HG02943 (cell line): ENCODE measurements around the gene IL11.
"Not testable (repeated sequence)": the region's sequence is repeated elsewhere in the genome, so short reads cannot be mapped to it uniquely, and the experiment has no call there.

Source experiments
- ATAC-seq: cut with Tn5 transposase; IDR thresholded peaks from one replicate; pipeline ENCODE4 v1.9.1; 2021; ENCODE audit warnings: mild to moderate bottlenecking, low read depth, moderate library complexity; ENCODE audit not compliant: unreplicated experiment

IL11 gene

DNA sequence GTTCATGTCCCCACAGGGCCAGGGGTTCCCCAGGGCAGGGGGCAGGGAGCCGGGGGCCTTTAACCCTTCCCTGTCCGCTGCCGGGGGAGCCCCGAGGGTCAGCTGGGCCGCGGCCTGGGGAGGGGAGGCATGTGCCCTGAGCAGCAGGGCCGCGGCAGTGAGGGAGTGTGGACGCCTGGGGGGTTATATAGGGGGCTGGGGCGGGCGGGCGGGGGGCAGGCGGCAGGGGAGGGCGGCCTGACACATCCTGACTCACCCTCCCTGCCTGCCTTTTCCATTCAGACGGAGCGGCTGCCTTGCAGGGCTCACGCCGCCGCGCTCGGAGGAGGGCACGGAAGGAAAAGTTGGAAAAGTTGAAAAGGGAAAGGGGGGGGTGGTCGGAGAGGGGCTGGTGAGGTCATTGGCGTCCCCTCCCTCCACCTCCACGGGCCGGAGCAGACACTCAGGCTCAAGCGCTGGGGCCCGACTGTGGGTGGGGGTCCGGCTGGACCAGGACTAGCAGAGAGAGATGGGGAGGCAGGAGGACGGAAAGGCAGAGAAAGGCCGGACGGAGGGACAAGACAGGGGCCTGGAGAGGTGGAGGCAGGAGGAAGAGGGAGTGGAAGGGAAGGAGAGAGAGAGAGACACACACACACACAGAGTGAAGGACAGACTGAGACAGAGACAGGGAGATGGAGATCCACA lies at the start of gene IL11:
IL11 (minus strand) TSS at position 159 of the 684 bp plus-strand sequence; CDS start at position 6, 153 bp downstream.
- ATAC-seq = no peak

GRCh38 chr19:55419624-55420236 lies 49.5 kb upstream of the IL11 start:
- ATAC-seq = no peak

GRCh38 chr19:55419103-55419502 lies 48.8 kb upstream of the IL11 start:
- no peak for ATAC-seq

DNA sequence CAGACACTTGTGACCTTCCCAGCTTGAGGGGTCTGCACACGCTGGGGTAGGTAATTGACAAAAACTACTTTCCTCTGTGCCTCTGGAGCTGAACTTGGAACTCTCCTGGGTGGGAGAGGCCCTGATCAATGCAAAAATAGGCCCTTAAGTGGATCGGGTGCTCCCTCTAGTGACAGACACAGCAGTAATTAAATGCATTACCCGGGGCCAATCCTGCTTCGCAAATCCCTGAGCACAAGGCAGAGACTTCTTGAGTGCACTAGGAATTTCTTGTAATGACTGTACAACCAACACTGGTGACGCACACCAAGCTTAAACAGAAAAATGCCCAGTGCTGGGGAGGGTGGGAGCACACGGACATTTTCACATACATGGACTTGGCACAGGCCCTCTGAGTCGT lies 47.9 kb upstream of the IL11 start:
- no peak for ATAC-seq

GRCh38 chr19:55410168-55410567 lies 39.9 kb upstream of the IL11 start:
- no peak for ATAC-seq

DNA sequence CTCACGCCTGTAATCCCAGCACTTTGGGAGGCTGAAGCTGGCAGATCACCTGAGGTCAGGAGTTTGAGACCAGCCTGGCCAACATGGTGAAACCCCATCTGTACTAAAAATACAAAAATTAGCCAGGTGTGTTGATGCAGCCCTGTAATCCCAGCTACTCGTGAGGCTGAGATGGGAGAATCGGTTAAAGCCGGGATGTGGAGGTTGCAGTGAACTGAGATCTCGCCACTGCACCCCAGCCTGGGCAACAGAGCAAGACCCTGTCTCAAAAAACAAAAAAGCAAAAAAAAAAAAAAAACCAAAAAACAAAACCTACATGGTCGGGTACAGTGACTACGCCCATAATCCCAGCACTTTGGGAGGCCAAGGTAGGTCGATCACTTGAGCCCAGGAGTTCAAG lies 38.9 kb upstream of the IL11 start:
- not testable (repeated sequence) for ATAC-seq

DNA sequence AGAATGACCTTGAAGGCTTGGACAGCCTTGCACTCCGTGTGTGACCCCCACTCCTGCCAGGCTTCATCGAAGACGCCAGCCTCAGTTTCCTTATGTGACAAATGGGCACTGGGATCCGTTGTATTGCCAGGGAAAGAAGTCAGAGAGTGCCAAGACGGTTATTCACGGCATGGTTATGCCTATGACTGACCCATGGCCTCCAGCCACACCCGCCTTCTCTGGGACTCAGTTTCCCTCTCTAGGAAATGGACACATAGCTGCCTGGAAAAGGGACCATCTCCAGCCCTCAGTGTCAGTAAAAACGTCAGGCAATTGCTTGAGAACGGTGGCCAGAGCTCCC lies 38.2 kb upstream of the IL11 start:
- ATAC-seq = no peak

- ATAC-seq = peak; percentile 91
Observed at GRCh38 chr19:55407800-55408532, 37.7 kb upstream of the IL11 start.

DNA sequence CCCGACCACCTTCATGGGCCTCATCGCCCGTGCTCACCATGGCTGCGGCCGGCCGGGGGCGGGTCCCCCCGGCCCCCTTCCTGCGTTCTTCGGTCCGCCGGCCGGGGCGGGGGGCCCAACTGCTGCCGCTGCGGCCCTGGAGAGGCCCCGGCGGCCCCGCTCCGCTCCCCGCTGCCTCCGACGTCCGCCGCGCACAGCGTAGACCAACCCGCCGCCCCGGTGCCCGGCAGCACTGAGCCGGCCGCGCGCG lies 37.2 kb upstream of the IL11 start, which contains the start of gene UBE2S:
UBE2S (minus strand) TSS at position 239 of the 250 bp plus-strand sequence; CDS start at position 40, 199 bp downstream.
- ATAC-seq = not testable (repeated sequence)

GRCh38 chr19:55406826-55407549 lies 36.7 kb upstream of the IL11 start:
- ATAC-seq = peak; percentile 0

DNA sequence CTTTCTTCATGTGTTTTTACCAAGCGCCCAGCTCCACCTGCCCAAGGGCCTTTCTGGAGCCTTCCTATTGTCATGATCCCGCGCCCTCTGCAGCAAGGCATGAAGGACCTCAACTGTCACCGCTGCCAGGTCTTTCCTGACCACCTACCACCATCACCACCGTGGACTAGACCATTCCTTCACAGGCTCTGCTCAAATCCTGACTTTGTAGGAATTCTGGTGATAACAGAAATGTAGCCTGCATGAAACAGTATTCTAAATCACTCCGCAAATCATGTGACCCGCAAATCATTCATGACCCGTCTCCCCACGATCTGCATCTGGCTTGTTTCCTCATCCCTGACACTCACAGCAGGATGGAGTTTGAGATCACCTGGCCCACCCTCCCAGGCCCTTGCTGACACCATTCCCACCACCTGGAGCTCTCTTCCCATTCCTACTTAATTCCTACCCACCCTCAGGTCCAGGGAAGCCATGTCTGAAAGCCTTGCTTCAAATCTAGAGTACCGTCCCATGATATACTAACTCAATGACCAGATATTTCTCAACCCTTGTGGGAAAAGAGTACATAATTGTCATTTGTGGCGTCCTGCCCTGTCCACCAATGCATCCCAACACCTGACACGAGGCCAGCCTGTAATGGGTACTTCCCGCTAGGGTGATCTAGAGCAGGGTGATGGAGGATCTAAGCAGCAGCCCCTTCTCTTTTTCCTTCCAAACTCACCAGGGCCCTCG lies 36.0 kb upstream of the IL11 start:
- ATAC-seq = no peak

GRCh38 chr19:55405638-55406037 lies 35.4 kb upstream of the IL11 start:
- ATAC-seq = no peak

DNA sequence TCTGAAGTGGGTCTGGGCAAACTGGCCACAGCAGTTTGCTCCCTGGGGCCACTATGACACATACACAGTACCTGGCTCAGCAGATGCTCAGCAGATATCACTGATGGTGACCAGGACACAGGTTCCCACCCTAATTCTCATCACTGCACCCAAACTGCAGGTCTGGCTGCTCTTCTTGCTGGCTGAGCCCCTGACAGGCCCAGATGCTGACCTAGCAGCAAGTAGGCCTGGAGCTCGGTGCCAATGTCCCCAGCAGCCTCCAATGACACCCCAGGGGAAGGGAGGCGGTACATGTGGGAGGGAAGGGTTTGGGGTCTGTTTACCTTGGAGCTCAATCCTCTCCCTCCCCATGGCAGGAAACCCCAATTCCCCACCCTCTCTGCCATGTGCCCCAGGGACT lies 32.2 kb upstream of the IL11 start:
- ATAC-seq = no peak

GRCh38 chr19:55401390-55401789 lies 31.1 kb upstream of the IL11 start:
- not testable (repeated sequence) for ATAC-seq

DNA sequence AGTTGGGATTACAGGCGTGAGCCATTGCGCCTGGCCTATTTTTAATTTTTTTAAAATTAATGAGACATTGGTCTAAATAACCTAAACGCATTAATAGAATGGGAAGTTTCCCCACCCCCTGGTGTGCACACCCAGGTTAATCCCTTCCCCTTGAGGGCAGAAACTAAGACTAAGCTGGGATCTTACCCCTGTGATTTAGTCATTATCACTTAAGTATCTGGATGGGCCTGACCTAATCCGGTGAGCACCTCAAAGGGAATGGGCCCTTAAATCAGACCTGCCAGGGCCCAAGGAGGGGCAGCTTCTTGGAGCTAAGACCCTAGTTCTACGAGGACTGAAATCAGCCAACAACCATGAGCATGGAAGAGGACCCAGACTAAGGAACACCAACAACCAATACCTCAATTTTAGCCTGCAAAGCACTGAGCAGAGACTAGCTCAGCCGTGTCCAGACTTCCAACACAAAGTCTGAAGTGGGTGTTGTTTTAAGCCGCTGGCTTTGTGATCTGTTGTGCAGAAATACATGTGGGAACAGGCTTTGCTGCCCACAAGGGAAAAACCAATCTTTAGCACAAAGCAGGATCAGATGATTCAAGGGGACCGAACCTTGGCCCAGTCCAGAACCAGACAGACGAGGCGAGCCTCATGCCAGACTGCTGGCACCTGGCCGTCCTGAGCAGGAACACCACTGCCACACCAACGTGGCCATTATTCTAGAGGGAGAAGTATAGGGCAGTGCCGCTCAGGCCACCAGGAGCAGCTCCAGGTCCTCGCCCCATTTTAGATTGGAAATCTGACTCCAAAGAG lies 30.2 kb upstream of the IL11 start:
- ATAC-seq = no peak

DNA sequence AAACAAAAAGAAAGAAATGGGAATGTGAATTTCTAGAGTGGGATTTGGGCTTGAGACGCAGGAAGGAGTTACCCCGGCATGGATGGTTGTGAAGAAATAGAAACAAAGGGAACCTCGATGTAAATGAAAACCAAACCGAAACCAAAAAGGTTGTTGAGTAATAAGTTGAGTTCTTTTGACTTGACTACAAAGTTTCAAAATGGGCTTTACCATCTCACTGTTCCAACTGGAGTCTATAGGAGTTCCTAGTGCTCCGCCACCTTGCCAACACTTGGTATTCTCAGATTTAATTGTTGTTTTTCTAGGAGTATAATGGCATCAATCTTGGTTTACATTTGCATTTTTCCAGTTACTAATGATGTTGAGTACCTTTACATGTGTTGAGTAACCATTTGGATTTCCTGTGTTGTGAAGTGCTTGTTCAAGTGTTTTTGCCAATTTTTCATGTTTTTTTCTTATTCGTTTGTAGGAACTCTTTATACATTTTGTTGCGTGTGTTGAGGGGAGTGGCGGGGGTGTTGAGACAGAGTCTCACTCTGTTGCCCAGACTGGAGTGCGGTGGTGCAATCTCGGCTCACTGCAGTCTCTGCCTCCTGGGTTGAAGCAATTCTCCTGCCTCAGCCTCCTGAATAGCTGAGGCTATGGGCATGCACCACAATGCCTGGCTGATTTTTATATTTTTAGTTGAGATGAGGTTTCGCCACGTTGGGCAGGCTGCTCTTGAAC lies 28.1 kb upstream of the IL11 start:
- no peak for ATAC-seq

GRCh38 chr19:55392820-55393761 lies 22.8 kb upstream of the IL11 start:
- no peak for ATAC-seq
